Measurements from ENCODE around the gene TRIM46.

GRCh38 chr1:155168456-155169210 lies 5.0 kb upstream of the TRIM46 start:
- TF ChIP-seq EZH2phosphoT487 (IDR thresholded peaks at IDR 0.05; ENCODE audit: insufficient read depth, low read depth) = no peak
- no peak for TF ChIP-seq EZH2 (IDR thresholded peaks at IDR 0.05; ENCODE audit: insufficient read depth, poor library complexity, severe bottlenecking)

Data from GM23248 (cell line).